SIG-M5 (cell line): ENCODE data around the gene DNMBP.
"Not testable (repeated sequence)": the region's sequence is repeated elsewhere in the genome, so short reads cannot be mapped to it uniquely, and the experiment has no call there.

Source experiments
- DNase-seq: peaks from one replicate; lab custom pipeline; 2025; lab: John Stamatoyannopoulos, UW

DNMBP gene

GRCh38 chr10:99913831-99914235 is 95.9 kb downstream of the DNMBP start:
- no peak for DNase-seq

GRCh38 chr10:99912041-99912440 is 97.7 kb downstream of the DNMBP start:
- no peak for DNase-seq

- no peak for DNase-seq
These were observed 101.2 kb downstream of the DNMBP start for GRCh38 chr10:99908512-99908911.

DNA sequence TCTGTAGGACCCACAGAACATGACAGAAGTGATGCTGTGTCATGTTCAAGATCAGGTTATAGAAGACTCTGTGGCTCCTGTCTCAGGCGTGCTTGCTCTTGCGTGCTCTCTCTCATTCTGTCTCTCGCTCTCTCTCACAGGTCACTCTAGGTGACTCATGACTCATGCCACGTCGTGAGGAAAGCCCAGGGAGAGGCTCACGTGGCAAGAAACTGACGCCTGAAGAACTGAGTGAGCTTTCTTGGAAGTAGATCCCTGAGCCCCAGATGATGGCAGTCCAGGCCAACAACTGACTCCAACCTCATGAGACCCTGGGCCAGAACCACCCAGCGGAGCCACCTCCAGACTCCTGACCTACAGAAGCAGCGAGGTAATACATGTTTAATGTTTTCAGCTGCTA is 103.3 kb downstream of the DNMBP start:
- no peak for DNase-seq

- DNase-seq, result no peak
These were observed 103.8 kb downstream of the DNMBP start for GRCh38 chr10:99905971-99906370.

DNA sequence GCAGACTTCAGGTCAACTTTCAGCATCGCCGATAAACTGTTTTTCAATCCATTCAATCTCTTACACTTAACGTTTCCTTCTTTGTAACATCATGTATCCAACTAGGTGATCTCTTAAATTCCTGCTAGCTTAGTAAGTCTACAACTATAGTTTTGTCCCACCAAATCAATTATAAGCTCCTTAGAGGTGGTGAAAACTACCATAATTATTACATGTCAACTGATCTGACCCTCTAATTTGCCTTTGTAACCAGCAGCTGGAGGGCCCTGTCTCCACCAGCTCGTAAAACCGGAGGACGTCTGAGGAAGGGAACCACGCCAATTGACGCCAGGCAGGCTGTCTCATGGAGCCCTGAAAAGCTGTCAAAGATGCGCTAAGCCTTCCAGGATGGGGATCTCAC is 113.9 kb downstream of the DNMBP start:
- DNase-seq, result no peak

- DNase-seq, result not testable (repeated sequence)
These were observed 114.7 kb downstream of the DNMBP start for GRCh38 chr10:99895066-99895465.

DNA sequence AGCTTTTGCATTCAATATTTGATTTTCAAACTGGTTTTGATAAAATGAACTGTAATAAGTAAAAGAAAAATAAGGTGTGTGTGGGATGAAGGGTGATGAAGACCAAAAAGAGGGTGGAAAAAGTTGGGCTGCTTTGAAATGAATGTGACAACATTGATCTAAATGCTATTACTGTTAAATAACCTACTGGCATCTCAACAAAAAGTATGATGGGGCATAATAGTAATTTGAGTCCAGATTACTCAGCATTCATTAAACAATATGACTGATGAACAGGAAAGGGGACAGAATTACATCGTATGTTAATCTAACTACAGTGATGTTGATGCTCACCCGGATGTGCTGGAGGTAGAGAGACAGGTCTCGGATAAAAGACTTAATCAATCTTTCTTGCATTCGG is 115.1 kb downstream of the DNMBP start:
- no peak for DNase-seq

DNA sequence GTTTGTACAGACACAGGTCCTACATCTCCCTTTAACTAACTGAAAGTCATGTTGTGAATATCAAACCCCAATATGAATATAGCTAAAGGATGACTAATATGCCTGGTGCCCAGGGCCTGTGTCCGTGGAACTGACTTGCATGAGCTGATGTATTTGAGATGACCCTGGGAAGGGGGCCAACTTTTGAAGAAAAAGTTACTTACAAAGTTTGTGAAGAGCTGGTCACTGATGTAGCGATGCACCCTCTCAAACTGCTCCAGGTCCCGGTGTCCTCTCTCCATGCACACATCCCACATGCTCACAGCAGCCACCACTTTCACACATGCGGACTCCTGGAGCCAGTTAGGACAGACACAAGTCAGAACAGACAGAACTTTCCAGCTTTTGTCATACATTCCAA is 121.1 kb downstream of the DNMBP start:
- no peak for DNase-seq

- DNase-seq, result no peak
These were observed 126.2 kb downstream of the DNMBP start for GRCh38 chr10:99883523-99883922.

GRCh38 chr10:99881371-99881770 is 128.4 kb downstream of the DNMBP start:
- no peak for DNase-seq

- no peak for DNase-seq
These were observed 129.5 kb downstream of the DNMBP start for GRCh38 chr10:99880080-99880835.

GRCh38 chr10:99875473-99875872 is 134.3 kb downstream of the DNMBP start:
- no peak for DNase-seq

DNA sequence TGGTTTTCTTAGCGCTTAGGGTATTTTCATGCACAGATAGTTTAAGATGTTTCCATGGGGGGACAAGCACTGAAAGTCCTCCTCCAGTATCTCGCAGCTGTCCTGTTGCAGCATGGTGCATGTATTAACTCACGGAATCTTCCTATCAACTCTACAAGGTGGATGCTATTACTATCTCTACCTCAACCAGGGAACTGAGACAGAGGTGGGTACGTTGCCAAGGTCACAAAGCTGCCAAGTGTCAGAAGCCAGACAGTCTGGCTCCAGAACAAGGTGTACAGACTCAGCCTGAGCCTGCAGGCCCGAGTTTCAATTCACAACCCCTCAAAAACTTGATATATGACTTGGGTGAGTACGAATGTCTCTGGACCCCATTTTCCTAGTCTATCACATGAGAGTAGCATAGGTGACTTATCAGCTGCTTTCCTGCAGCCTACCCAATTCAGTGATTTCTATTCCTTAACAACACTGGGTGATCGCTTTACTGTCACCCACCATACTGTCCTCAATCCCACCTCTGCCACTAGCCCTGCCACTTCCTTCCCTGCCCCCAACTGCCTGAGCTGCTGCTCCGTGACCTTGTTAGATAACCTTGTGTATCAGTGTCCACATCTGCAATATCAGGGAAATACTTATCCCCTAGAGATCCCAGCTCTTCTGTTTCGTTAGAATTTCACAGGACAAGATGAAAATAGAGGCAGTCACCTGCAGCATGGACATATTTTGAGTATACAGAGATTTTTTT is 135.2 kb downstream of the DNMBP start:
- no peak for DNase-seq

DNA sequence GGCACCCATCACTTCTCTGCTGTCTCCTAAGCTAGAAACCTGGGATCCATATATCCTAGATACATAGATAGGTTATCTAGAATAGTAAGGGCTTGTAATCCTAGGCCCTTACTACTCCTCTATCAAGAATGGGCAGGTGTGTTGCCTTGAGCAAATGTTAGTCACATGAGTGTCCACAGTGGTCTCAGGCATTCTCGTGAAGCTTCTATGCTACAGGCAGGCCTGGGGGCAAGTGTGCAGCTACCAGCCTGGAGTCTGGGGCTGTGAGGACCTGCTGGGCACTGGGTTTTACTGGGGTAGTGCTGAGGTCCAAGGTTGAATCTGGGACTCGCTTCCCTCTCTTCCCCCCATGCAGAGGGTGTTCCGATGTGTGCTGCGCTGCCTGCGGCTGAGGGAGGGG is 135.9 kb downstream of the DNMBP start:
- DNase-seq, result no peak

DNA sequence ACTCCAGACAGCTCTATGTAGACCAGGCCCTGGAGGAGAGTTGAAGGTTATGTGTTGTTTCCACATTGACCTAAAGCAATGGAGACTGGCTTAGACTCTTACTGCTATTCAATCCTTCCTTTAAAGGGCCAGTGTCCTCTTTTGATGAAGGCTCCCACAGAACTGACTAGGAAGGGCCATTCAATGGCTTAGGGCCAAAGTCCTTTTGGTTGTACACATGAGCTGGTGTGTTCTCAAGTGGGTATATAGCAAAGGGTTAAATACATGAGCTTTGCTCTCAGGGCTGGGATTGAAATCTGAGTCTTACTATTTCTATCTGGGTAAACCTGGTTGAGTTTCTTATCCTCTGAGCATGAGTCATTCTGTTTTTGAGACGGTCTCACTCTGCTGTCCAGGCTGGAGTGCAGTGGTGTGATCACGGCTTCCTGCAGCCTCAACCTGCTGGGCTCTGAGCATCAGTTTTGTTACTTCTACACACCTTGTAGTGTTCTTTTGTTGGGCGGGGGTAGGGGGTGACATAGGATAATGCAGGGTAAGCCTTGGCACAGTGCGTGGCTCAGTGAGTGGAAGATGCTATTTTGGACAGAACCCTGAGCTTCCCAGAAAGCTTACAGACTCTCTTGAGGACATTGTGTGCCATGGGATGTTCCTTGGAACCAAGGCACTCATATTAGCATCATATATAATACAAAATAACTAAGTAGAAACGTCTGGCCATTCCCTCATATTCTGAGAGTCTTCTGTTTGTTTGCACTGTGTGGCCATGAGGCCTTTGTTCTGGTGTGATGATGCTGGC is 137.2 kb downstream of the DNMBP start:
- no peak for DNase-seq

DNA sequence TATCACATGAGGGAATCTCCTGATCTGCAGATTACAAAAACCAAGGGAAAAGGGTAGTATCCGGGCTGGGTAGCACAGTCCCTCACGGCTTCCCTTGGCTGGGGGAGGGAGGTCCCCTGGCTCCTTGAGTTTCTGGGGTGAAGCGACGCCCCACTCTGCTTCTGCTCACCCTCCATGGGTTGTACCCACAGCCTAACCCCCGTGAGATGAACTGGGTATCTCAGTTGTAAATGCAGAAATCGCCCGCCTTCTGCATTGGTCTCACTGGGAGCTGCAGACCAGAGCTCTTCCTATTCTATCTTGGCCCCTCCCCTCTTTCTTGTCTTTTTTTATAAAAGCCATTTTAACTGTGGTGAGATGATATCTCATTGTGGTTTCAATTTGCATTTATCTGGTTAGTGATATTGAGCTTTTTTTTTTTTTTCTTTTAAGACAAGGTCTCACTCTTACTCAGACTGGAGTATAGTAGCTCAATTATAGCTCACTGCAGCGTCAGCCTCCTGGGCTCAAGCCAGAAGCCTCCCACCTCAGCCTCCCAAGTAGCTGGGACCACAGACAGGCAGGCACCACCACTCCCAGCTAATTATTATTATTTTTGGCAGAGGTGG is 139.5 kb downstream of the DNMBP start:
- DNase-seq, result no peak

DNA sequence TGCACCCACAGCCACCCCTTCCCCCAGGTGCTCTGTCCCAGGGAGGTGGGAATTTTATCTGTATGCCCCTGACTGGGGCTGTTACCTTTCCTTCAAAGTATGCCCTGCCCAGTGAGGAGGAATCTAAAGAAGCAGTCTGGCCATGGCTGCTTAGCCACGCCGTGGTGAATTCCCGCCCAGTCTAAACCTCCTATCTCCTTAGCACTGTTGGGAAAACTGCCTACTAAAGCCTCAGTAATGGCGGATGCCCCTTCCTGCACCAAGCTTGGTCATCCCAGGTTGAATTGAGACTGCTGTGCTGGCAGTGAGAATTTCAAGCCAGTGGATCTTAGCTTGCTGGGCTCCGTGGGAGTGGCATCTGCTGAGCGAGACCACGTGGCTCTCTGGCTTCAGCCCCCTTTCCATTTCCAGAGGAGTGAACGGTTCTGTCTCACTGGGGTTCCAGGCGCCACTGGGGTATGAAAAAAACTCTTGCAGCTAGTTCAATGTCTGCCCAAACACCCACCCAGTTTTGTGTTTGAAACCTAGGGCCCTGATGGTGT is 140.1 kb downstream of the DNMBP start:
- no peak for DNase-seq

GRCh38 chr10:99867250-99867649 is 142.5 kb downstream of the DNMBP start:
- not testable (repeated sequence) for DNase-seq

DNA sequence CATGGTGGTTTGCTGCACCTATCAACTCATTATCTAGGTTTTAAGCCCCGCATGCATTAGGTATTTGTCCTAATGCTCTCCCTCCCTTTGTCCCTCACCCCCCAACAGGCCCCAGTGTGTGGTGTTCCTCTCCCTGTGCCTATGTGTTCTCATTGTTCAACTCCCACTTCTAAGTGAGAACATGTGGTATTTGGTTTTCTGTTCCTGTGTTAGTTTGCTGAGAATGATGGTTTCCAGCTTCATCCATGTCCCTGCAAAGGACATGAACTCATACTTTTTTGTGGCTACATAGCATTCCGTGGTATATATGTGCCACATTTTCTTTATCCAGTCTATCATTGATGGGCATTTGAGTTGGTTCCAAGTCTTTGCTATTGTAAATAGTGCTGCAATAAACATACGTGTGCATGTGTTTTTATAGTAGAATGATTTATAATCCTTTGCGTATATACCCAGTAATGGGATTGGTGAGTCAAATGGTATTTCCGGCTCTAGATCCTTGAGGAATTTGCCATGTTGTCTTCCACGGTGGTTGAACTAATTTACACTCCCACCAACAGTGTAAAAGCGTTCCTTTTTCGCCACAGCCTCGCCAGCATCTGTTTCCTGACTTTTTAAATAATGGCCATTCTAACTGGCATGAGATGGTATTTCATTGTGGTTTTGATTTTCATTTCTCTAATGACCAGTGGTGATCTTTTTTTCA is 146.1 kb downstream of the DNMBP start:
- not testable (repeated sequence) for DNase-seq

DNA sequence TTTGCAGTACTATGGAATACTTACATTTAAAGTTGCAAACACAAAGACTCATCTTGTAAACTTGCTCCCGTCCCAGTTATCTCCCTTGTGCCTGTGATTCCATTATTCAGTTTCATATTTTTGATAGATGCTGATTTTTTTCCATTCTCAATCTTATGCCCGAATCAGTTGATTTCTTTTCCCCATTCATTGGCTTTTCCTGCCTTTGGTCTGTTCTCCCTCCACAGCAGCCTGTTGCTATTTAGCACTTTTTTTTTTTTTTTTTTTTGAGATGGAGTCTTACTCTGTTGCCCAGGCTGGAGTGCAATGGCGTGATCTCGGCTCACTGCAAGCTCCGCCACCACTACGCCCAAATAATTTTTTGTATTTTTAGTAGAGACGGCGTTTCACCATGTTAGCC is 149.3 kb downstream of the DNMBP start:
- no peak for DNase-seq
